Right kidney (tissue), 1 donor: ENCODE measurements around the gene BRSK2.
"Not testable (repeated sequence)": the region's sequence is repeated elsewhere in the genome, so short reads cannot be mapped to it uniquely, and the experiment has no call there.

Source experiments
- DNase-seq: peaks from one replicate; pipeline ENCODE4 v3.0.0-alpha.2; 2016

Gene BRSK2

DNA sequence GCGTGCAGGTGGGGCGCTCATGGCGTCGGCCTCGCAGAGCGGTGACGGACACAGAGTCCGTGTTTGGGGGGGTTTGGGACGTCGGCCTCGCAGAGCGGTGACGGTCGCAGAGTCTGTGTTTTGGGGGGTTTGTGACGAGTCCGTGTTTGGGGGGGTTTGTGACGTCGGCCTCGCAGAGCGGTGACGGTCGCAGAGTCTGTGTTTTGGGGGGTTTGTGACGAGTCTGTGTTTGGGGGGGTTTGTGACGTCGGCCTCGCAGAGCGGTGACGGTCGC is 20.1 kb downstream of the BRSK2 start:
- not testable (repeated sequence) for DNase-seq

DNA sequence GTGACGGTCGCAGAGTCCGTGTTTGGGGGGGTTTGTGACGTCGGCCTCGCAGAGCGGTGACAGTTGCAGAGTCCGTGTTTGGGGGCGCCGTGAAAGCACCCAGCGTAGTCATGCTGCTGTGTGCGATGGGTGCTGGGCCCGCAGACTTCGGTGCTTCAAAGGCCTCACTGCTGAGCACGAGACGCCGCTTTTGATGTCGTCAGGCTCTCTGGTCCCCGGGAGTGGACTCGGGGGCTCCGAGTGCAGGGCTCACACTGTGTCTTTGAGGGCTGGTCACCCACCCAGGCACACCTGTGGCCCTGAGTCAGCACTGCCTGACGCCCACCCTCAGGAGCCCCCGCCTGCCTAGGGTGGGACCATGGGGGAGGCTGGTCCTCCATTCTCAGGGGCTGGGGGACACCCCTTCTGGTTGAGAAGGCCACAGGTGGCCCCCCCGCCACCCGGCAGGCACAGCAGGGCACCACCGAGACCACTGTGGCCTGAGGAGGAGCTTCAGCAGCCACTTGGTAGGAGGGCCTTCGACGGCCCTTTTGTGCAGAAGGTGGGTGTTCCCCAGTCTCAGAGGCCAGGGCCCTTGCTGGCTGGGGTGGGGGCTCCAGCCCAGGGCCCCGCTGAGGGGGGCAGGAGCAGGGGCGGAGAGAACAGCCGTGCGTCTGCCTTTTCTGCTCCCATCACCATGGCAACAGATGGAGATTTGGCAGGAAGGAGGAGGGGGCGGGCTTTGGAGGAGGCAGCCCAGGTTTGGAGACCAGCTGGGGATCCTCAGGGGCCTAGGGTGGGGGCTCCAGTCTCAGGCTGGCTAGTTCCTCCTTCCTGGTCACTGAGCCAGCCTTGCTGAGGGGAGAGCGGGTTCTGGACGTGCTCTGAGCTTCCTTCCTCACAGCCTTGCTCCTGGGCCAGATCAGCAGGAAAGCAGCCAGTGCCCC is 20.9 kb downstream of the BRSK2 start:
- DNase-seq: no peak

- no peak for DNase-seq
Observed at GRCh38 chr11:1411301-1411700, 21.6 kb downstream of the BRSK2 start.

DNA sequence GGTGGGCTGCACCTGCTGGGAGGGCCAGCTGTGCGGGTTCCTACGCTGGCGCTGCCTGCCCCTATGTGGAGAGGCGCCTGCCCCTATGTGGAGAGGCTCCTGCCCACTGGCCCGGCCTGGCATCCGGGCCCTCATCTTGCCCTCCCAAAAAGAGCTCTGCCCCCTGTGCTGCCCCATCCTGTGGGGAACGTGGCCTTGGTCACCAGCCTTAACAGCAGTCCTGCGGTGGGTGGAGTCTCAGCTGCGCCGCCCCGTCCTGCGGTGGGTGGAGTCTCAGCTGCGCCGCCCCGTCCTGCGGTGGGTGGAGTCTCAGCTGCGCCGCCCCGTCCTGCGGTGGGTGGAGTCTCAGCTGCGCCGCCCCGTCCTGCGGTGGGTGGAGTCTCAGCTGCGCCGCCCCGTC is 22.0 kb downstream of the BRSK2 start:
- not testable (repeated sequence) for DNase-seq

GRCh38 chr11:1412377-1413095 is 22.8 kb downstream of the BRSK2 start:
- no peak for DNase-seq

DNA sequence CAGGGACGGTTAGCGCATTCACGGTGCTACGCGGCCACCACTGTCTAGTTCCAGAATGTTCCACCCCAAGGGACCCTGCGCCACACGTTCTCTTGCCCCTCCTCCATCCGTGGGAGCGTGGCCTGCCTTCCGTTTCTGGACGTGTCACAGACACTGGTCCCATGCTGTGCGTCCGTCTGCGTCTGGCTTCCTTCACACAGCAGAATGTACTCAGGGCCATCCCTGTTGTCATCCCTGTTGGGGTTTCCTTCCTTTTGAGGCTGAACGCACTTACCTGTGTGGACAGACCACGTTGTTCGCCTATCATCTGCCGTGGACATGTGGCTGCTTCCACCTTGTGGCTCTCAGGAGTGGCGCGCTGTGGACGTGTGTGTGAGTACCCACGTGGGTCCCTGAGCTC is 24.9 kb downstream of the BRSK2 start:
- no peak for DNase-seq

- DNase-seq: no peak
Observed at GRCh38 chr11:1415631-1416030, 25.9 kb downstream of the BRSK2 start.

- DNase-seq: not testable (repeated sequence)
Observed at GRCh38 chr11:1418192-1418795, 28.6 kb downstream of the BRSK2 start.

DNA sequence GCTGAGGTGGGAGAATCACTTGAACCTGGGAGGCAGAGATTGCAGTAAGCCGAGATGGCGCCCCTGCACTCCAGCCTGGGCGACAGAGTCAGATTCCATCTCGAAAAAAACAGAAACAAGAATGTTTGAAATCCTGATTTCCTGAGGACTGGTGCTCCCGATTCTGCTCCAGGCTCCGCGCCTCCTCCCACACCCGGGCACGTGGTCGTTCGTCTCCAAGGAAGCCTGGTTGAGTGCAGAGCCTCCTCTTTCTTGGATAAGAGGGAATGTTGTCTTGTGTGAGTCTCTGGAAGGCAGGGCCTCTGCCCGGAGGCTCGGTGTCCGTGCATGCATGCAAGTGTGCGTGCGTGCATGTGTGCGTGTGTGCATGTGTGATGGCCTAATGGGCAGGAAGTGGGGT is 30.1 kb downstream of the BRSK2 start:
- DNase-seq: no peak

DNA sequence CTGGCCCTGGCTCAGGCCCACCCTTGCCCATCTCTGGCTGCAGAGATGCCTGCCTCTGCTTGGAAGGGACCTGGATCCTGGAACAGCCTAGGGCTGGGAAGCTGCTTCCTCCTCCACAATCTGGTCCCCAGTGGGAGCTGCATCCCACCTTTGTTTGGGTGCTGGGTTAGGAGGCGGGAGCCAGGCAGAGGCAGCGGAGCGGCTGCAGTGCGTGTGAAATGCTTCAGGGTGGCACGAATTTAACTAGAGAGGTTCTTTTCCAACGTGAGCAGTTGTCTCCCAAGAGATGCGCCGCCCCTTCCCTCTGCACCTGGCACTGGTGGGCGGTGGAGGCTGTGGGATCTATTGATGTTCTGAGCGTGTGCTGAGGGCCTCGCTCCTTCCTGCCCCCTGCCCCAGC is 31.6 kb downstream of the BRSK2 start:
- DNase-seq: no peak

DNA sequence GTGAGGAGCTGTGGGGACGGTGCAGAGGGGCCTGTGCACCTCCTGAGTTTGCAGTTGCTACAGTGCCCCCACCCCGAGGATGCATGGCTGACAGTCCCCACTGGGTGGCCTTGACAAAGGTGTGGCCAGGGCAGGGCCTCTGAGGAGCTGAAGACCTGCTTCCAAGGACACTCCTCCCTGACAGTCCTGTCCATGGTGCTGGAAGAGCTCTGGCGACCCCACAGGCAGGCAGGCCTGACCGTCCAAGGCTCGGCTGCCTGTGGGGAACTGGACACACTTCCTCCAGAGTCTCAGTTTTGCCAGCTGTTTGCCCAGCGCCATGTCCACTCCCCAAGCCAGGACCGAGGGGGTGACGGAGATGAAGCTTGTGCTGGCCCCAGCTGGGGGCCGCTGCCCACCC is 32.7 kb downstream of the BRSK2 start:
- DNase-seq: no peak

DNA sequence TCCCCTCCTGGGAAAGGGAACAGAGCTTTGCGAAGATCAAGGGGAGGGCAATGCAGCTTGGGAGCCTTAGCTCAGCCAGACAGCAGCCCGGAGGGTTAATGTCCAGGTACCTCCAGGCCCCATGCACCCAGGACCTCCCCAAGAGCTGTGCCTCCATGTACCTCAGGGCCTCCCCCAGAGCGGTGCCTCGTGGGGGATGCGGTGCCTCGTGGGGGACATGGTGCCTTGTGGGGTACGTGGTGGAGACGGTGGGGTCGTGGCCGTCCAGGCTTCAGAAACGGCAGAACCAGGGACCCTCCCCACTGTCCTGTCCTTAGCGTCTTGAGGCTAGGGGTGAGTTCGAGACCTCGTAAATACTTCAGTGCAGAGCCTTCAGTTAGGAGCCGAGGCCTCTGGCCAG is 33.2 kb downstream of the BRSK2 start:
- no peak for DNase-seq

DNA sequence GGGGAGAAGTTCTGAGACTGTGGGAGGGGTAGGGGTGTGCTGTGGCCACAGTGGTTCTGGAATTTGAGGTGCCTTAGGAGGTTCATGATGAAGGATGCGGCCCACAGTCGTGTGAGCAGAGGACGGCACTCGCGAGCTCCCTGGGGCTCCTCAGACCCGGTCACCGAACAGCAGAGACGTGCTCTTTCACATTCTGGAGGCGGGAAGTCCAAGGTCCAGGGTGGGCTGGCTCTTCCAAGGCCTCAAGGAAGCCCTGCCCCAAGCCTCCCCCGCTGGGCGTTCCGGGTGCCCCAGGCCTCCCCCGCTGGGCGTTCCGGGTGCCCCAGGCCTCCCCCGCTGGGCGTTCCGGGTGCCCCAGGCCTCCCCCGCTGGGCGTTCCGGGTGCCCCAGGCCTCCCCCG is 33.7 kb downstream of the BRSK2 start:
- DNase-seq: not testable (repeated sequence)

- DNase-seq: no peak
Observed at GRCh38 chr11:1425006-1425405, 35.3 kb downstream of the BRSK2 start.

GRCh38 chr11:1425439-1425838 is 35.7 kb downstream of the BRSK2 start:
- no peak for DNase-seq

GRCh38 chr11:1428762-1429316 is 39.1 kb downstream of the BRSK2 start:
- DNase-seq: no peak

DNA sequence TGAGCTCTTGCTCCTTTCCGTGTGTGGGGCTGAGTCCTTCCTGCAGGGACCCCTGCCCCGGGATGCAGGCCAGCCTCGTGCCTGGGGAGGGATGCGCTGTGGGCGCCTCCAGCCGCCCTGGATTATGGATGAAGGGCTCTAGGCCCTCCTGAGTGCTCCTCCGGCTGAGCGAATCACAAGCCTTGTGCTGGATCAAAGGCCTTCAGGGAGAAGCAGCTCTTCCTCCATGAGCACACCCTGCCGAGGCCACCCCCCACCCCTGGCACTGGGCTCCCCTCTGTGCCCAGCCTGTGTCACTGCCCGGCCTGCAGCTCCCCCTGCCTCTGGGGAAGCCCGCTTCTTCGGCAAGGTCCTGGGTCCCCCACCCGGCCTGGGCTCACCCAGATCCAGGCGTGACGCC is 43.8 kb downstream of the BRSK2 start:
- DNase-seq: no peak

- no peak for DNase-seq
Observed at GRCh38 chr11:1433977-1434640, 44.4 kb downstream of the BRSK2 start.

DNA sequence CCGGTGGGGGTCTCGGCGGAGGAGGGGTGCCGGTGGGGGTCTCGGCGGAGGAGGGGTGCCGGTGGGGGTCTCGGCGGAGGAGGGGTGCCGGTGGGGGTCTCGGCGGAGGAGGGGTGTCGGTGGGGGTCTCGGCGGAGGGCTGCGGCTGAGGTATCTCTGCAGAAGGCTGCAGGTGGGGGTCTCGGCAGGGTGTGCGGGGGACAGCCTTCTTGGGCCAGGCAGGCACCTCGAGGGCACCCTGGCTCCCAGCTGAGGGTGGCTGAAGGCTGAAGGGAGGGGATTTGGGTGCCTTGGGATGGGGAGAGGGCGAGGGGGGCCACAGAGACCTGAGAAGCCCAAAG is 45.7 kb downstream of the BRSK2 start:
- not testable (repeated sequence) for DNase-seq

- DNase-seq: no peak
Observed at GRCh38 chr11:1435820-1436467, 46.2 kb downstream of the BRSK2 start.

GRCh38 chr11:1436468-1437039 is 46.8 kb downstream of the BRSK2 start:
- no peak for DNase-seq

DNA sequence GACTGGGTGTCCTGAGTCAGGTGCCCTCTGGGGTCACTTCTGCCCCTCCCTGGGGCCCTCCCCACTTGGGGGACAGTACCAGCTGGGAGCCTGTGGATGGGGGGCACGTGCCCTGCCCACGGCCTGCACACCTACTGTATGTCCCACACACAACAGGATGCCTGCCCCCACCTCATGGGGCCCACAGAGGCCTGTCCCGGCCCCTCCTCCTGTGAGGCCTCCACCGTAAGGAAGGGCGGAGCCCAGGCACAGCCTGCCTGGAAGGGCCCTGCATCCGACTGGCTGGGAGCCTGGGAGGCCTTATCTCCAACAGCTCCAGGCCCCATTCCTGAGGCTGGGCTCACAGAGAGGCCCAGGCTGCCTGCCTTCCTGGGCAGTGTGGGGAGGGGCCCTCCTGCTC is 47.8 kb downstream of the BRSK2 start:
- DNase-seq: no peak
